ENCODE data around the gene PODN.

- no peak for TF ChIP-seq POLR2A (IDR thresholded peaks at IDR 0.05)
- TF ChIP-seq, protein P1, sequence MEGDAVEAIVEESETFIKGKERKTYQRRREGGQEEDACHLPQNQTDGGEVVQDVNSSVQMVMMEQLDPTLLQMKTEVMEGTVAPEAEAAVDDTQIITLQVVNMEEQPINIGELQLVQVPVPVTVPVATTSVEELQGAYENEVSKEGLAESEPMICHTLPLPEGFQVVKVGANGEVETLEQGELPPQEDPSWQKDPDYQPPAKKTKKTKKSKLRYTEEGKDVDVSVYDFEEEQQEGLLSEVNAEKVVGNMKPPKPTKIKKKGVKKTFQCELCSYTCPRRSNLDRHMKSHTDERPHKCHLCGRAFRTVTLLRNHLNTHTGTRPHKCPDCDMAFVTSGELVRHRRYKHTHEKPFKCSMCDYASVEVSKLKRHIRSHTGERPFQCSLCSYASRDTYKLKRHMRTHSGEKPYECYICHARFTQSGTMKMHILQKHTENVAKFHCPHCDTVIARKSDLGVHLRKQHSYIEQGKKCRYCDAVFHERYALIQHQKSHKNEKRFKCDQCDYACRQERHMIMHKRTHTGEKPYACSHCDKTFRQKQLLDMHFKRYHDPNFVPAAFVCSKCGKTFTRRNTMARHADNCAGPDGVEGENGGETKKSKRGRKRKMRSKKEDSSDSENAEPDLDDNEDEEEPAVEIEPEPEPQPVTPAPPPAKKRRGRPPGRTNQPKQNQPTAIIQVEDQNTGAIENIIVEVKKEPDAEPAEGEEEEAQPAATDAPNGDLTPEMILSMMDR (IDR thresholded peaks at IDR 0.05), result no peak
Observed at GRCh38 chr1:53094533-53094919, 32.5 kb downstream of the PODN start.
